Sciatic nerve (tissue), 2 donors: ENCODE data around the gene G6PC1. TPM values are rescaled to one million over a fixed set of nuclear protein-coding genes. Genes with fewer than 3 reads are reported as not detected.
"Not testable (repeated sequence)": the region's sequence is repeated elsewhere in the genome, so short reads cannot be mapped to it uniquely, and the experiment has no call there.

Source experiments
- ATAC-seq: fragments of 200-7000 bp; cut with Tn5 transposase; one replicate; pipeline ENCODE4 v1.9.1; 2020; ENCODE audit warnings: mild to moderate bottlenecking, moderate library complexity
- DNase-seq: peaks from one replicate; pipeline ENCODE4 v3.0.0-alpha.2; 2020; ENCODE audit warnings: low spot score
- intact Hi-C: fragments of 100-400 bp; cut with DNase I; formaldehyde crosslinking; loops from one replicate; pipeline ENCODE4 v1.14.2; 2022
- total RNA-seq: library from RNA; stranded (reverse); fragmentation: NEBNext Ultra II Directional; extraction: Animal tissue kit (Norgen Biotek cat#: 25700); gene quantifications from one replicate; pipeline ENCODE4 v1.2.1, GENCODE V29; 2021
- donor health status: DM: no; HTN: no; CAD: no.
- donor health status: DM: no; HTN: no; CAD: no.

The G6PC1 gene
- total RNA-seq, 1 donor from 2014 or later, result not detected

- ATAC-seq (no peak), DNase-seq (no peak)
Measured at GRCh38 chr17:42894283-42895184, 6.1 kb upstream of the G6PC1 start.

GRCh38 chr17:42895185-42895555 is 5.4 kb upstream of the G6PC1 start:
- intact Hi-C loops, result no loop called here
- DNase-seq, result no peak
- peak; percentile 71 for ATAC-seq

More at GRCh38 chr17:42894283-42895184, 6.1 kb upstream of the G6PC1 start:
- intact Hi-C loops, result loop anchor here (1.0 kb wide), 1 partner anchor 86 kb away; the partner anchor contains the start of genes PTGES3L and RUNDC1

- intact Hi-C loops, result no loop called here
- DNase-seq (no peak), ATAC-seq (no peak)
Measured at GRCh38 chr17:42898147-42898811, 2.3 kb upstream of the G6PC1 start.

- intact Hi-C loops, ATAC-seq, DNase-seq: not testable (repeated sequence)
Measured at GRCh38 chr17:42899981-42900380, 618 bp upstream of the G6PC1 start.

GRCh38 chr17:42901535-42902229 is 1.1 kb downstream of the G6PC1 start:
- DNase-seq (no peak), ATAC-seq (no peak)
- intact Hi-C loops, result no loop called here

GRCh38 chr17:42904110-42904469 is 3.5 kb downstream of the G6PC1 start:
- ATAC-seq (no peak), DNase-seq (no peak)
- intact Hi-C loops, result no loop called here

- ATAC-seq (no peak), DNase-seq (no peak)
- intact Hi-C loops, result no loop called here
Measured at GRCh38 chr17:42906772-42907446, 6.3 kb downstream of the G6PC1 start.

- no peak for ATAC-seq
- intact Hi-C loops, result no loop called here
- DNase-seq, result no peak
Measured at GRCh38 chr17:42908872-42909700, 8.5 kb downstream of the G6PC1 start.

GRCh38 chr17:42913522-42913921 is 12.9 kb downstream of the G6PC1 start:
- peak; percentile 32 for ATAC-seq
- no peak for DNase-seq
- intact Hi-C loops, result no loop called here

- DNase-seq, result no peak
- intact Hi-C loops, result no loop called here
- ATAC-seq, result no peak
Measured at GRCh38 chr17:42913981-42914617, 13.5 kb downstream of the G6PC1 start.

- intact Hi-C loops, DNase-seq, ATAC-seq: not testable (repeated sequence)
Measured at GRCh38 chr17:42915288-42915687, 14.7 kb downstream of the G6PC1 start.

GRCh38 chr17:42916388-42917235 is 16.0 kb downstream of the G6PC1 start:
- ATAC-seq, DNase-seq, intact Hi-C loops: not testable (repeated sequence)

GRCh38 chr17:42917236-42917603 is 16.6 kb downstream of the G6PC1 start:
- no peak for ATAC-seq
- DNase-seq, result no peak
- intact Hi-C loops, result no loop called here

GRCh38 chr17:42918902-42919521 is 18.4 kb downstream of the G6PC1 start:
- DNase-seq (no peak), ATAC-seq (no peak)
- intact Hi-C loops, result no loop called here

- ATAC-seq, DNase-seq, intact Hi-C loops: not testable (repeated sequence)
Measured at GRCh38 chr17:42919522-42920077, 19.0 kb downstream of the G6PC1 start.
